SU-DHL-6 (cell line): ENCODE results near the gene ZFAND6.

Experiments
- H2AFZ ChIP-seq: fragments of 200-600 bp; sonication (generic); 2 replicates; pipeline ENCODE4 v1.6.1; 2014; ENCODE audit warnings: low read depth, mild to moderate bottlenecking, moderate library complexity, mixed read lengths, antibody characterized with exemption, low read length; ENCODE audit not compliant: severe bottlenecking
- H3F3A ChIP-seq: fragments of 200-600 bp; shearing (Covaris generic); 2 replicates; pipeline ENCODE4 v1.6.0; 2016; ENCODE audit warnings: antibody characterized with exemption, mild to moderate bottlenecking; ENCODE audit not compliant: insufficient read depth
- H3K27ac ChIP-seq: fragments of 200-600 bp; sonication (generic); 2 replicates; pipeline ENCODE4 v1.5.1; 2016; ENCODE audit warnings: low read depth, mild to moderate bottlenecking, low read length, moderate library complexity, mixed read lengths
- H3K27me3 ChIP-seq: fragments of 200-600 bp; sonication (generic), shearing (Covaris generic); 2 replicates; pipeline ENCODE4 v1.6.0; 2014; ENCODE audit warnings: mild to moderate bottlenecking, low read length
- H3K36me3 ChIP-seq: fragments of 200-600 bp; sonication (generic); 2 replicates; pipeline ENCODE4 v1.6.1; 2014; ENCODE audit warnings: mild to moderate bottlenecking, low read length, mixed read lengths
- H3K4me2 ChIP-seq: fragments of 300-600, 200-600 bp; shearing (Covaris generic), sonication (generic); 2 replicates; pipeline ENCODE4 v1.6.0; 2014; ENCODE audit warnings: low read length, low read depth, mild to moderate bottlenecking; ENCODE audit not compliant: poor library complexity, severe bottlenecking
- H3K4me3 ChIP-seq: fragments of 200-600 bp; sonication (generic); 2 replicates; pipeline ENCODE4 v1.5.1; 2014; ENCODE audit warnings: antibody characterized with exemption, low read length, mild to moderate bottlenecking, mixed read lengths; ENCODE audit not compliant: insufficient read depth, poor library complexity, severe bottlenecking
- H3K79me2 ChIP-seq: fragments of 200-600 bp; sonication (generic); 2 replicates; pipeline ENCODE4 v1.6.1; 2014; ENCODE audit warnings: mild to moderate bottlenecking, low read length, moderate library complexity; ENCODE audit not compliant: insufficient read depth
- H3K9ac ChIP-seq: fragments of 200-600 bp; sonication (generic); 2 replicates; pipeline ENCODE4 v1.7.0; 2014; ENCODE audit warnings: mild to moderate bottlenecking, low read length
- H3K9me2 ChIP-seq: fragments of 200-600 bp; sonication (generic); replicated peaks from 2 replicates; pipeline ENCODE4 v1.6.1; 2014; ENCODE audit warnings: low read length; ENCODE audit not compliant: insufficient read depth
- H3K9me3 ChIP-seq: fragments of 200-600 bp; sonication (generic); 2 replicates; pipeline ENCODE4 v1.6.1; 2014; ENCODE audit warnings: low read length, mixed read lengths; ENCODE audit not compliant: insufficient read depth
- H4K20me1 ChIP-seq: fragments of 200-600 bp; sonication (generic); 2 replicates; pipeline ENCODE4 v1.6.1; 2014; ENCODE audit warnings: low read depth, mild to moderate bottlenecking, antibody characterized with exemption, low read length, moderate library complexity, mixed read lengths
- CTCF ChIP-seq: fragments of 200-600 bp; sonication (generic); IDR thresholded peaks from one replicate; pipeline ENCODE4 v1.5.1; 2017; ENCODE audit warnings: antibody characterized with exemption, mild to moderate bottlenecking, low read length, moderate library complexity; ENCODE audit not compliant: insufficient read depth, poor library complexity, severe bottlenecking
- EZH2phosphoT487 ChIP-seq: fragments of 200-600 bp; sonication (generic), shearing (Covaris generic); conservative IDR thresholded peaks from 2 replicates; pipeline ENCODE4 v1.6.1; 2018; ENCODE audit warnings: mild to moderate bottlenecking, antibody characterized with exemption, low read length, moderate library complexity, mixed read lengths

Gene ZFAND6

GRCh38 chr15:80174017-80174746 is 114.7 kb downstream of the ZFAND6 start:
- Histone ChIP-seq H3K4me3 (no peak overlapping the region), H4K20me1 (no peaks in the 10 kb centered on the region), H3K27ac (no peak overlapping the region), H3K79me2 (no peaks in the 10 kb centered on the region), H3K9me3 (no peaks in the 10 kb centered on the region), H3K4me2 (no peak overlapping the region), H3K27me3 (no peaks in the 10 kb centered on the region), H3K36me3 (no peaks in the 10 kb centered on the region), H3F3A (no peaks in the 10 kb centered on the region), H2AFZ (no peak overlapping the region), H3K9me2 (no peaks in the 10 kb centered on the region), H3K9ac (no peak overlapping the region)
- no peak for TF ChIP-seq CTCF
- TF ChIP-seq EZH2phosphoT487: no peak

- Histone ChIP-seq H4K20me1 (no peaks in the 10 kb centered on the region), H3K4me2 (no peak overlapping the region), H2AFZ (no peak overlapping the region), H3K27ac (no peak overlapping the region), H3K4me3 (no peak overlapping the region), H3F3A (no peaks in the 10 kb centered on the region), H3K36me3 (no peaks in the 10 kb centered on the region), H3K27me3 (no peaks in the 10 kb centered on the region), H3K9me2 (no peaks in the 10 kb centered on the region), H3K9me3 (no peaks in the 10 kb centered on the region), H3K79me2 (no peaks in the 10 kb centered on the region), H3K9ac (no peak overlapping the region)
- no peak for TF ChIP-seq EZH2phosphoT487
- TF ChIP-seq CTCF: no peak
Observed at GRCh38 chr15:80175436-80175835, 116.0 kb downstream of the ZFAND6 start.

GRCh38 chr15:80176443-80176842 is 117.0 kb downstream of the ZFAND6 start:
- no peaks in the 10 kb centered on the region for H3F3A ChIP-seq
- no peak overlapping the region for H3K9ac ChIP-seq
- no peaks in the 10 kb centered on the region for H3K9me2 ChIP-seq
- no peaks in the 10 kb centered on the region for H3K9me3 ChIP-seq
- no peak overlapping the region for H2AFZ ChIP-seq
- no peak for TF ChIP-seq EZH2phosphoT487
- TF ChIP-seq CTCF: no peak
- no peaks in the 10 kb centered on the region for H3K36me3 ChIP-seq
- no peaks in the 10 kb centered on the region for H3K79me2 ChIP-seq
- no peak overlapping the region for H3K27ac ChIP-seq
- no peaks in the 10 kb centered on the region for H4K20me1 ChIP-seq
- no peak overlapping the region for H3K4me3 ChIP-seq
- no peaks in the 10 kb centered on the region for H3K27me3 ChIP-seq
- no peak overlapping the region for H3K4me2 ChIP-seq
